MM.1S (cell line): ENCODE measurements around the gene BPIFB3.

Experiments
- CTCF ChIP-seq: fragments of 300-600 bp; sonication (generic); IDR thresholded peaks from 2 replicates; pipeline ENCODE4 v1.5.1; 2016; ENCODE audit warnings: antibody characterized with exemption, low read length, mixed read lengths
- EZH2 ChIP-seq: fragments of 300-600 bp; sonication (generic); optimal IDR thresholded peaks from 2 replicates; pipeline ENCODE3; 2017; ENCODE audit warnings: low read depth, mild to moderate bottlenecking, antibody characterized with exemption, low read length, mixed read lengths

GRCh38 chr20:33093582-33093981 is 39.9 kb downstream of the BPIFB3 start:
- no peak for TF ChIP-seq CTCF
- no peak for TF ChIP-seq EZH2
